Measurements from ENCODE around the gene PGLYRP1. TPM values are rescaled to one million over a fixed set of nuclear protein-coding genes. Genes with fewer than 3 reads are reported as not detected.

The PGLYRP1 gene
- polyA plus RNA-seq, 1 experiment, result not detected

GRCh38 chr19:46035986-46036743 lies 13.3 kb upstream of the PGLYRP1 start:
- Histone ChIP-seq H3K9me3 (ENCODE audit: control insufficient read depth, insufficient read depth, low read length) (peaks cover 19% of the 10 kb centered on the region), H3K4me3 (ENCODE audit: low read depth, low read length) (no peak overlapping the region), H3K27me3 (ENCODE audit: control insufficient read depth, insufficient read depth, low read length) (peaks cover 44% of the 10 kb centered on the region), H3K27ac (ENCODE audit: low read depth, low read length) (no peak overlapping the region)
- no peak for TF ChIP-seq CTCF (IDR thresholded peaks at IDR 0.05; ENCODE audit: low read depth, low read length)
- ChIA-PET POLR2A (no interaction called here), CTCF (interaction anchor here (1.4 to 1.5 kb wide), 3 partner anchors 7 to 229 kb away, joined by 4 to 11 read pairs (median 6); no protein-coding TSS in a partner anchor)
- no peak for DNase-seq (ENCODE audit: low read depth, low spot score)

GRCh38 chr19:46035546-46035945 lies 12.7 kb upstream of the PGLYRP1 start:
- Histone ChIP-seq H3K9me3 (ENCODE audit: control insufficient read depth, insufficient read depth, low read length) (peaks cover 19% of the 10 kb centered on the region), H3K4me3 (ENCODE audit: low read depth, low read length) (no peak overlapping the region), H3K27me3 (ENCODE audit: control insufficient read depth, insufficient read depth, low read length) (peaks cover 43% of the 10 kb centered on the region), H3K27ac (ENCODE audit: low read depth, low read length) (no peak overlapping the region)
- DNase-seq (ENCODE audit: low read depth, low spot score), result no peak
- TF ChIP-seq CTCF (IDR thresholded peaks at IDR 0.05; ENCODE audit: low read depth, low read length), result no peak
- POLR2A ChIA-PET, result no interaction called here
- CTCF ChIA-PET, result no interaction called here

- Histone ChIP-seq H3K4me3 (ENCODE audit: low read depth, low read length) (no peak overlapping the region), H3K27me3 (ENCODE audit: control insufficient read depth, insufficient read depth, low read length) (peaks cover 36% of the 10 kb centered on the region), H3K9me3 (ENCODE audit: control insufficient read depth, insufficient read depth, low read length) (peaks cover 16% of the 10 kb centered on the region), H3K27ac (ENCODE audit: low read depth, low read length) (no peak overlapping the region)
- TF ChIP-seq CTCF (IDR thresholded peaks at IDR 0.05; ENCODE audit: low read depth, low read length), result no peak
- no peak for DNase-seq (ENCODE audit: low read depth, low spot score)
- POLR2A ChIA-PET, result interaction anchor here (0.7 kb wide), 1 partner anchor 38 kb away, joined by 3 read pairs; the partner anchor contains the start of gene CCDC61
- CTCF ChIA-PET, result interaction anchor here (0.6 to 3.2 kb wide), 5 partner anchors 9 to 231 kb away, joined by 3 to 26 read pairs (median 3); no protein-coding TSS in a partner anchor
Measured at GRCh38 chr19:46033401-46033800, 10.5 kb upstream of the PGLYRP1 start.

- DNase-seq (ENCODE audit: low read depth, low spot score), result no peak
- ChIA-PET CTCF (interaction anchor here (0.7 to 3.2 kb wide), 4 partner anchors 8 to 236 kb away, joined by 3 to 26 read pairs (median 8); no protein-coding TSS in a partner anchor), POLR2A (interaction anchor here (0.5 kb wide), 1 partner anchor 216 kb away, joined by 9 read pairs; no protein-coding TSS in a partner anchor)
- no peak overlapping the region for H3K27ac ChIP-seq (ENCODE audit: low read depth, low read length)
- H3K27me3 ChIP-seq (ENCODE audit: control insufficient read depth, insufficient read depth, low read length), result peaks cover 36% of the 10 kb centered on the region
- peaks cover 16% of the 10 kb centered on the region for H3K9me3 ChIP-seq (ENCODE audit: control insufficient read depth, insufficient read depth, low read length)
- no peak overlapping the region for H3K4me3 ChIP-seq (ENCODE audit: low read depth, low read length)
- no peak for TF ChIP-seq CTCF (IDR thresholded peaks at IDR 0.05; ENCODE audit: low read depth, low read length)
Measured at GRCh38 chr19:46032597-46033025, 9.8 kb upstream of the PGLYRP1 start.
